Activated CD4-positive, alpha-beta memory T cell treated with anti-CD3 and anti-CD28 coated beads for 36 hours (primary cell): ENCODE data around the gene DCAF5. TPM values are rescaled to one million over a fixed set of nuclear protein-coding genes. Genes with fewer than 3 reads are reported as not detected.
"Not testable (repeated sequence)": the region's sequence is repeated elsewhere in the genome, so short reads cannot be mapped to it uniquely, and the experiment has no call there.

Experiments used
- CTCF ChIA-PET: fragments of 350-600 bp; sonication (Branson Sonifier 250); formaldehyde crosslinking; loops from one replicate; lab custom pipeline; 2021; ENCODE audit warnings: antibody characterized with exemption, inconsistent platforms; lab: Charles Lee
- POLR2A ChIA-PET: fragments of 350-600 bp; sonication (Branson Sonifier 250); formaldehyde crosslinking; loops from one replicate; lab custom pipeline; 2021; ENCODE audit warnings: antibody characterized with exemption; lab: Charles Lee
- DNase-seq: peaks from one replicate; pipeline ENCODE4 v3.0.0-alpha.2; 2020
- H3K27ac Mint-ChIP-seq: one replicate; pipeline ENCODE4 v1.8.0; 2021; ENCODE audit warnings: mixed read lengths
- H3K27me3 Mint-ChIP-seq: one replicate; pipeline ENCODE4 v1.8.0; 2021; ENCODE audit warnings: mixed read lengths
- H3K36me3 Mint-ChIP-seq: one replicate; pipeline ENCODE4 v1.8.0; 2021; ENCODE audit warnings: mixed read lengths
- H3K4me1 Mint-ChIP-seq: one replicate; pipeline ENCODE4 v1.8.0; 2021; ENCODE audit warnings: low read depth, mixed read lengths
- H3K4me3 Mint-ChIP-seq: one replicate; pipeline ENCODE4 v1.8.0; 2021; ENCODE audit warnings: mild to moderate bottlenecking, mixed read lengths
- H3K9me3 Mint-ChIP-seq: one replicate; pipeline ENCODE4 v1.8.0; 2021; ENCODE audit warnings: mixed read lengths
- intact Hi-C: fragments of 100-400 bp; cut with micrococcal nuclease; formaldehyde crosslinking; loops from one replicate; pipeline ENCODE4 v1.15.1; 2023
- total RNA-seq, 2 experiments: library from RNA; stranded (reverse); gene quantifications; one replicate each; pipeline ENCODE4 v1.2.3, GENCODE V29; 2021

The DCAF5 gene
- total RNA-seq, 2 experiments from 2014 or later = 32.3 to 34.0 TPM

- DNase-seq, intact Hi-C loops, POLR2A ChIA-PET, H3K27me3 Mint-ChIP-seq, H3K4me3 Mint-ChIP-seq, H3K27ac Mint-ChIP-seq, H3K9me3 Mint-ChIP-seq: not testable (repeated sequence)
- CTCF ChIA-PET = interaction anchor here (0.6 kb wide), 1 partner anchor 1556 kb away, joined by 3 read pairs; no protein-coding TSS in a partner anchor
- Mint-ChIP-seq H3K36me3 (peaks cover 21% of the 10 kb centered on the region), H3K4me1 (peaks cover 17% of the 10 kb centered on the region)
Observed at GRCh38 chr14:69065934-69066333, 87.0 kb downstream of the DCAF5 start.

GRCh38 chr14:69064596-69064995, 88.3 kb downstream of the DCAF5 start:
- H3K27ac Mint-ChIP-seq = no peak overlapping the region
- CTCF ChIA-PET = interaction anchor here (1.0 kb wide), 1 partner anchor 153 kb away, joined by 5 read pairs; no protein-coding TSS in a partner anchor
- POLR2A ChIA-PET = no interaction called here

GRCh38 chr14:69059658-69060623, 93.0 kb downstream of the DCAF5 start:
- intact Hi-C loops = no loop called here
- POLR2A ChIA-PET = no interaction called here
- Mint-ChIP-seq H3K36me3 (peaks cover 31% of the 10 kb centered on the region), H3K9me3 (no peaks in the 10 kb centered on the region), H3K4me3 (no peak overlapping the region), H3K27me3 (no peaks in the 10 kb centered on the region), H3K27ac (no peak overlapping the region), H3K4me1 (peaks cover 16% of the 10 kb centered on the region)
- CTCF ChIA-PET = interaction anchor here (1.2 to 1.6 kb wide), 2 partner anchors 48 to 196 kb away, joined by 5 read pairs; no protein-coding TSS in a partner anchor
- DNase-seq = no peak

More at GRCh38 chr14:69064596-69064995, 88.3 kb downstream of the DCAF5 start:
- no peak for DNase-seq
- no peaks in the 10 kb centered on the region for H3K27me3 Mint-ChIP-seq
- H3K4me1 Mint-ChIP-seq = peaks cover 17% of the 10 kb centered on the region
- intact Hi-C loops = no loop called here
- no peaks in the 10 kb centered on the region for H3K9me3 Mint-ChIP-seq
- H3K36me3 Mint-ChIP-seq = peaks cover 22% of the 10 kb centered on the region
- H3K4me3 Mint-ChIP-seq = no peak overlapping the region

- intact Hi-C loops = no loop called here
- Mint-ChIP-seq H3K4me1 (peaks cover 16% of the 10 kb centered on the region), H3K27me3 (no peaks in the 10 kb centered on the region), H3K36me3 (peaks cover 34% of the 10 kb centered on the region), H3K4me3 (no peak overlapping the region), H3K27ac (peak overlapping the region; percentile 20), H3K9me3 (no peaks in the 10 kb centered on the region)
- DNase-seq = peak; percentile 21
- ChIA-PET CTCF (interaction anchor here (1.2 to 2.2 kb wide), 2 partner anchors 51 to 145 kb away, joined by 3 to 13 read pairs; no protein-coding TSS in a partner anchor), POLR2A (no interaction called here)
Observed at GRCh38 chr14:69055999-69056788, 96.7 kb downstream of the DCAF5 start.

GRCh38 chr14:69055125-69055524, 97.8 kb downstream of the DCAF5 start:
- Mint-ChIP-seq H3K9me3 (no peaks in the 10 kb centered on the region), H3K4me3 (no peak overlapping the region), H3K36me3 (peaks cover 32% of the 10 kb centered on the region), H3K27me3 (no peaks in the 10 kb centered on the region), H3K27ac (no peak overlapping the region), H3K4me1 (peaks cover 16% of the 10 kb centered on the region)
- DNase-seq = no peak
- intact Hi-C loops = no loop called here
- POLR2A ChIA-PET = no interaction called here
- CTCF ChIA-PET = no interaction called here

GRCh38 chr14:69054030-69054429, 98.9 kb downstream of the DCAF5 start:
- Mint-ChIP-seq H3K27ac (no peak overlapping the region), H3K4me1 (peaks cover 16% of the 10 kb centered on the region), H3K4me3 (no peak overlapping the region), H3K27me3 (no peaks in the 10 kb centered on the region), H3K36me3 (peaks cover 27% of the 10 kb centered on the region), H3K9me3 (no peaks in the 10 kb centered on the region)
- POLR2A ChIA-PET = no interaction called here
- CTCF ChIA-PET = no interaction called here
- no peak for DNase-seq
- intact Hi-C loops = no loop called here

GRCh38 chr14:69052181-69052601, 100.7 kb downstream of the DCAF5 start:
- ChIA-PET POLR2A (no interaction called here), CTCF (no interaction called here)
- H3K36me3 Mint-ChIP-seq = peaks cover 25% of the 10 kb centered on the region
- intact Hi-C loops = no loop called here
- H3K9me3 Mint-ChIP-seq = no peaks in the 10 kb centered on the region
- peaks cover 8% of the 10 kb centered on the region for H3K4me1 Mint-ChIP-seq
- H3K27ac Mint-ChIP-seq = no peak overlapping the region
- H3K27me3 Mint-ChIP-seq = no peaks in the 10 kb centered on the region
- H3K4me3 Mint-ChIP-seq = no peak overlapping the region
- DNase-seq = no peak

GRCh38 chr14:69050240-69051184, 102.4 kb downstream of the DCAF5 start:
- H3K36me3 Mint-ChIP-seq = peaks cover 18% of the 10 kb centered on the region
- ChIA-PET CTCF (no interaction called here), POLR2A (no interaction called here)
- no peaks in the 10 kb centered on the region for H3K27me3 Mint-ChIP-seq
- H3K27ac Mint-ChIP-seq = no peak overlapping the region
- H3K4me3 Mint-ChIP-seq = no peak overlapping the region
- H3K4me1 Mint-ChIP-seq = no peaks in the 10 kb centered on the region
- intact Hi-C loops = no loop called here
- no peak for DNase-seq
- no peaks in the 10 kb centered on the region for H3K9me3 Mint-ChIP-seq

GRCh38 chr14:69049675-69050074, 103.2 kb downstream of the DCAF5 start:
- Mint-ChIP-seq H3K27me3 (no peaks in the 10 kb centered on the region), H3K9me3 (no peaks in the 10 kb centered on the region), H3K36me3 (peaks cover 11% of the 10 kb centered on the region), H3K4me1 (no peaks in the 10 kb centered on the region), H3K4me3 (no peak overlapping the region), H3K27ac (no peak overlapping the region)
- no peak for DNase-seq
- CTCF ChIA-PET = no interaction called here
- POLR2A ChIA-PET = no interaction called here
- intact Hi-C loops = no loop called here

- peaks cover 2% of the 10 kb centered on the region for H3K27me3 Mint-ChIP-seq
- intact Hi-C loops = no loop called here
- H3K36me3 Mint-ChIP-seq = peaks cover 4% of the 10 kb centered on the region
- ChIA-PET POLR2A (no interaction called here), CTCF (no interaction called here)
- DNase-seq = peak; percentile 26
- no peak overlapping the region for H3K27ac Mint-ChIP-seq
- no peaks in the 10 kb centered on the region for H3K4me1 Mint-ChIP-seq
- H3K9me3 Mint-ChIP-seq = no peaks in the 10 kb centered on the region
- H3K4me3 Mint-ChIP-seq = no peak overlapping the region
Observed at GRCh38 chr14:69048456-69048855, 104.5 kb downstream of the DCAF5 start.

- H3K27ac Mint-ChIP-seq = no peak overlapping the region
- H3K27me3 Mint-ChIP-seq = peaks cover 7% of the 10 kb centered on the region
- no peak overlapping the region for H3K4me3 Mint-ChIP-seq
- peaks cover 1% of the 10 kb centered on the region for H3K4me1 Mint-ChIP-seq
- intact Hi-C loops = no loop called here
- ChIA-PET POLR2A (no interaction called here), CTCF (no interaction called here)
- H3K36me3 Mint-ChIP-seq = no peaks in the 10 kb centered on the region
- DNase-seq = no peak
- H3K9me3 Mint-ChIP-seq = no peaks in the 10 kb centered on the region
Observed at GRCh38 chr14:69047255-69047654, 105.7 kb downstream of the DCAF5 start.
